Adipose tissue (tissue), 3 donors: ENCODE measurements around the gene B9D1. TPM values are rescaled to one million over a fixed set of nuclear protein-coding genes. Genes with fewer than 3 reads are reported as not detected.

Source experiments
- H3K27ac ChIP-seq: one replicate; pipeline ENCODE4 v1.5.1; 2013; ENCODE audit warnings: low read depth, low read length
- WGBS, 3 donors: extraction: QIAGEN DNeasy Blood & Tissue Kit; methylation state at CpG; one replicate each; pipeline ENCODE4 v1.1.7; 2013; 5-methylcytosine and 5-hydroxymethylcytosine counted together
- polyA plus RNA-seq, 3 donors: library from polyadenylated mRNA; stranded (reverse); fragments of 200-250 nt; gene quantifications; one replicate each; pipeline ENCODE4 v1.2.3, GENCODE V29; 2013
- donor health status: healthy with polysubstance abuse.
- donor health status: Bipolar disorder and iron deficiency.
- donor health status: healthy.

Gene B9D1
- polyA plus RNA-seq, 3 donors = 8.1 to 10.6 (median 8.8) TPM

- WGBS, 3 donors = 70 to 91% (median 82%) methylated on average over 7 of the region's 7 CpGs
- H3K27ac ChIP-seq = no peak overlapping the region
Measured at GRCh38 chr17:19392303-19392702, 29.8 kb upstream of the B9D1 start.

- no peak overlapping the region for H3K27ac ChIP-seq
- WGBS, 3 donors = 82 to 87% (median 84%) methylated on average over 7 of the region's 7 CpGs
Measured at GRCh38 chr17:19391432-19391831, 28.9 kb upstream of the B9D1 start.

GRCh38 chr17:19390951-19391350 is 28.4 kb upstream of the B9D1 start:
- WGBS, 3 donors = 77 to 94% (median 85%) methylated on average over 2 of the region's 2 CpGs
- no peak overlapping the region for H3K27ac ChIP-seq

GRCh38 chr17:19388791-19389785 is 26.6 kb upstream of the B9D1 start:
- 56 to 87% (median 62%) methylated on average over 5 of the region's 5 CpGs for WGBS, 3 donors
- no peak overlapping the region for H3K27ac ChIP-seq

- WGBS, 3 donors = 73 to 98% (median 90%) methylated on average over 2 of the region's 2 CpGs
- H3K27ac ChIP-seq = no peak overlapping the region
Measured at GRCh38 chr17:19387921-19388521, 25.5 kb upstream of the B9D1 start.

GRCh38 chr17:19386974-19387920 is 24.7 kb upstream of the B9D1 start, which contains the start of gene MFAP4:
MFAP4 (minus strand) TSS chr17:19387190; CDS start chr17:19387155, 35 bp downstream.
- WGBS, 3 donors = 10 to 21% (median 13%) methylated on average over 22 of the region's 22 CpGs
- peak within 1 kb of the TSS; percentile 60 for H3K27ac ChIP-seq

GRCh38 chr17:19386051-19386929 is 23.8 kb upstream of the B9D1 start:
- WGBS, 3 donors = 38 to 57% (median 41%) methylated on average over 20 of the region's 20 CpGs
- peak overlapping the region; percentile 60 for H3K27ac ChIP-seq

GRCh38 chr17:19385521-19385983 is 23.0 kb upstream of the B9D1 start:
- WGBS, 3 donors = 68 to 82% (median 81%) methylated on average over 9 of the region's 9 CpGs
- H3K27ac ChIP-seq = no peak overlapping the region

- H3K27ac ChIP-seq = no peak overlapping the region
- WGBS, 3 donors = 25 to 69% (median 25%) methylated on average over 16 of the region's 16 CpGs
Measured at GRCh38 chr17:19384723-19385391, 22.3 kb upstream of the B9D1 start.

- 81 to 83% (median 81%) methylated on average over 6 of the region's 6 CpGs for WGBS, 3 donors
- H3K27ac ChIP-seq = no peak overlapping the region
Measured at GRCh38 chr17:19383681-19384470, 21.4 kb upstream of the B9D1 start.

- H3K27ac ChIP-seq = no peak overlapping the region
- WGBS, 3 donors = 83 to 90% (median 86%) methylated on average over 13 of the region's 13 CpGs
Measured at GRCh38 chr17:19382531-19383444, 20.3 kb upstream of the B9D1 start.

- WGBS, 3 donors = 93 to 95% (median 94%) methylated on average over 26 to 31 of the region's 31 CpGs
- no peak overlapping the region for H3K27ac ChIP-seq
Measured at GRCh38 chr17:19381741-19382444, 19.4 kb upstream of the B9D1 start.

GRCh38 chr17:19381361-19381740 is 18.8 kb upstream of the B9D1 start:
- H3K27ac ChIP-seq = no peak overlapping the region
- 93 to 96% (median 95%) methylated on average over 7 of the region's 7 CpGs for WGBS, 3 donors

GRCh38 chr17:19380481-19381301 is 18.2 kb upstream of the B9D1 start:
- no peak overlapping the region for H3K27ac ChIP-seq
- WGBS, 3 donors = 91 to 95% (median 92%) methylated on average over 29 of the region's 29 CpGs
